Measurements from ENCODE around the gene INTS11.

DNA sequence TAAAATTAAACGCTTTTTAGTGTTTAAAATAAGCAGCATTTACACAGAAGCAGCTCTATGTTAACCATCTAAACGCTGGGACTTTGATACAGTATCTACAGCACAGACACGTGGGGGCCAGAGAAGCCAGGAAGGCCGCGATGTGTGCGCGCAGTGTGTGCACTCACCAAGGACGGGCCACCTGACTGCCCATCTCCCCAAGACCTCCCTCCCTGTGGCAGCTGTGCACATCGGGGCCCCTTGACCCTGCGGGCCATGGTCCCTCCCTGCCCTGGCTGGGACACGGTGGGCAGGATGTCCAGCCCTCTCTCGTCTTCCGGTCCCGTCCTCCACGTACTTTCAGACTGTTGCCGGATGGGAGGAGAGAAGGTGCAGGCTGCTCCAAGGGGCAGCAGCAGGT, 10.8 kb upstream of the INTS11 start:
- TF ChIP-seq, protein P1, sequence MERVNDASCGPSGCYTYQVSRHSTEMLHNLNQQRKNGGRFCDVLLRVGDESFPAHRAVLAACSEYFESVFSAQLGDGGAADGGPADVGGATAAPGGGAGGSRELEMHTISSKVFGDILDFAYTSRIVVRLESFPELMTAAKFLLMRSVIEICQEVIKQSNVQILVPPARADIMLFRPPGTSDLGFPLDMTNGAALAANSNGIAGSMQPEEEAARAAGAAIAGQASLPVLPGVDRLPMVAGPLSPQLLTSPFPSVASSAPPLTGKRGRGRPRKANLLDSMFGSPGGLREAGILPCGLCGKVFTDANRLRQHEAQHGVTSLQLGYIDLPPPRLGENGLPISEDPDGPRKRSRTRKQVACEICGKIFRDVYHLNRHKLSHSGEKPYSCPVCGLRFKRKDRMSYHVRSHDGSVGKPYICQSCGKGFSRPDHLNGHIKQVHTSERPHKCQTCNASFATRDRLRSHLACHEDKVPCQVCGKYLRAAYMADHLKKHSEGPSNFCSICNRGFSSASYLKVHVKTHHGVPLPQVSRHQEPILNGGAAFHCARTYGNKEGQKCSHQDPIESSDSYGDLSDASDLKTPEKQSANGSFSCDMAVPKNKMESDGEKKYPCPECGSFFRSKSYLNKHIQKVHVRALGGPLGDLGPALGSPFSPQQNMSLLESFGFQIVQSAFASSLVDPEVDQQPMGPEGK (CRISPR knock-in tag; IDR thresholded peaks at IDR 0.05; ENCODE audit: borderline replicate concordance), result no peak
- TF ChIP-seq, protein P2, sequence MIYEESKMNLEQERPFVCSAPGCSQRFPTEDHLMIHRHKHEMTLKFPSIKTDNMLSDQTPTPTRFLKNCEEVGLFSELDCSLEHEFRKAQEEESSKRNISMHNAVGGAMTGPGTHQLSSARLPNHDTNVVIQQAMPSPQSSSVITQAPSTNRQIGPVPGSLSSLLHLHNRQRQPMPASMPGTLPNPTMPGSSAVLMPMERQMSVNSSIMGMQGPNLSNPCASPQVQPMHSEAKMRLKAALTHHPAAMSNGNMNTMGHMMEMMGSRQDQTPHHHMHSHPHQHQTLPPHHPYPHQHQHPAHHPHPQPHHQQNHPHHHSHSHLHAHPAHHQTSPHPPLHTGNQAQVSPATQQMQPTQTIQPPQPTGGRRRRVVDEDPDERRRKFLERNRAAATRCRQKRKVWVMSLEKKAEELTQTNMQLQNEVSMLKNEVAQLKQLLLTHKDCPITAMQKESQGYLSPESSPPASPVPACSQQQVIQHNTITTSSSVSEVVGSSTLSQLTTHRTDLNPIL (CRISPR knock-in tag; IDR thresholded peaks at IDR 0.05; ENCODE audit: low read depth), result no peak
- TF ChIP-seq, protein P3, sequence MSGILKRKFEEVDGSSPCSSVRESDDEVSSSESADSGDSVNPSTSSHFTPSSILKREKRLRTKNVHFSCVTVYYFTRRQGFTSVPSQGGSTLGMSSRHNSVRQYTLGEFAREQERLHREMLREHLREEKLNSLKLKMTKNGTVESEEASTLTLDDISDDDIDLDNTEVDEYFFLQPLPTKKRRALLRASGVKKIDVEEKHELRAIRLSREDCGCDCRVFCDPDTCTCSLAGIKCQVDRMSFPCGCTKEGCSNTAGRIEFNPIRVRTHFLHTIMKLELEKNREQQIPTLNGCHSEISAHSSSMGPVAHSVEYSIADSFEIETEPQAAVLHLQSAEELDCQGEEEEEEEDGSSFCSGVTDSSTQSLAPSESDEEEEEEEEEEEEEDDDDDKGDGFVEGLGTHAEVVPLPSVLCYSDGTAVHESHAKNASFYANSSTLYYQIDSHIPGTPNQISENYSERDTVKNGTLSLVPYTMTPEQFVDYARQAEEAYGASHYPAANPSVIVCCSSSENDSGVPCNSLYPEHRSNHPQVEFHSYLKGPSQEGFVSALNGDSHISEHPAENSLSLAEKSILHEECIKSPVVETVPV (CRISPR knock-in tag; IDR thresholded peaks at IDR 0.05), result no peak
